NT2/D1 (cell line): ENCODE measurements around the gene CFAP43.
"Not testable (repeated sequence)": the region's sequence is repeated elsewhere in the genome, so short reads cannot be mapped to it uniquely, and the experiment has no call there.

Experiments used
- DNase-seq: peaks from one replicate; pipeline ENCODE4 v3.0.0-alpha.2; 2011; ENCODE audit warnings: low read depth, low spot score
- H3K27me3 ChIP-seq: 2 replicates; pipeline ENCODE4 v1.6.0; 2011; ENCODE audit warnings: mild to moderate bottlenecking; ENCODE audit not compliant: insufficient read length, insufficient read depth
- H3K36me3 ChIP-seq: 2 replicates; pipeline ENCODE4 v1.6.1; 2011; ENCODE audit warnings: mild to moderate bottlenecking, low read length, mixed read lengths; ENCODE audit not compliant: insufficient read depth, insufficient read length
- H3K4me1 ChIP-seq: 2 replicates; pipeline ENCODE4 v1.5.1; 2011; ENCODE audit not compliant: insufficient read depth, insufficient read length
- H3K4me3 ChIP-seq: 2 replicates; pipeline ENCODE4 v1.5.1; 2011; ENCODE audit warnings: low read depth; ENCODE audit not compliant: insufficient read length
- H3K9ac ChIP-seq: 2 replicates; pipeline ENCODE4 v1.6.0; 2011; ENCODE audit warnings: low read depth; ENCODE audit not compliant: insufficient read length
- H3K9me3 ChIP-seq: 2 replicates; pipeline ENCODE4 v1.5.1; 2011; ENCODE audit warnings: mild to moderate bottlenecking, low read length; ENCODE audit not compliant: insufficient read depth
- SUZ12 ChIP-seq: IDR thresholded peaks from 2 replicates; pipeline ENCODE4 v1.6.1; 2011; ENCODE audit not compliant: insufficient read length, insufficient read depth; ENCODE audit errors: extremely low read depth
- YY1 ChIP-seq: IDR thresholded peaks from 2 replicates; pipeline ENCODE4 v1.6.1; 2011; ENCODE audit not compliant: insufficient read length, insufficient read depth
- ZNF274 ChIP-seq: IDR thresholded peaks from 2 replicates; pipeline ENCODE4 v1.6.1; 2011; ENCODE audit warnings: mild to moderate bottlenecking, low read depth, low read length

Gene CFAP43

GRCh38 chr10:104195706-104196105 is 36.5 kb downstream of the CFAP43 start:
- Histone ChIP-seq H3K9me3 (no peaks in the 10 kb centered on the region), H3K27me3 (no peaks in the 10 kb centered on the region), H3K9ac (no peak overlapping the region), H3K4me1 (no peaks in the 10 kb centered on the region), H3K36me3 (no peaks in the 10 kb centered on the region), H3K4me3 (no peak overlapping the region)
- DNase-seq: no peak
- TF ChIP-seq SUZ12 (no peak), YY1 (no peak), ZNF274 (no peak)

GRCh38 chr10:104193787-104194186 is 38.4 kb downstream of the CFAP43 start:
- Histone ChIP-seq H3K4me1 (no peaks in the 10 kb centered on the region), H3K36me3 (no peaks in the 10 kb centered on the region), H3K27me3 (no peaks in the 10 kb centered on the region), H3K9ac (no peak overlapping the region), H3K4me3 (no peak overlapping the region), H3K9me3 (no peaks in the 10 kb centered on the region)
- TF ChIP-seq ZNF274 (no peak), SUZ12 (no peak), YY1 (no peak)
- DNase-seq: no peak

- no peak overlapping the region for H3K4me3 ChIP-seq
- TF ChIP-seq ZNF274 (no peak), SUZ12 (no peak), YY1 (no peak)
- H3K27me3 ChIP-seq: no peaks in the 10 kb centered on the region
- no peaks in the 10 kb centered on the region for H3K9me3 ChIP-seq
- H3K36me3 ChIP-seq: no peaks in the 10 kb centered on the region
- no peak overlapping the region for H3K9ac ChIP-seq
- H3K4me1 ChIP-seq: no peaks in the 10 kb centered on the region
- no peak for DNase-seq
These were observed 41.5 kb downstream of the CFAP43 start for GRCh38 chr10:104190695-104191094.

GRCh38 chr10:104183682-104184081 is 48.5 kb downstream of the CFAP43 start:
- DNase-seq: no peak
- H3K36me3 ChIP-seq: no peaks in the 10 kb centered on the region
- H3K4me3 ChIP-seq: no peak overlapping the region
- TF ChIP-seq YY1 (no peak), ZNF274 (no peak), SUZ12 (no peak)
- no peak overlapping the region for H3K9ac ChIP-seq
- H3K4me1 ChIP-seq: no peaks in the 10 kb centered on the region
- no peaks in the 10 kb centered on the region for H3K27me3 ChIP-seq
- H3K9me3 ChIP-seq: no peaks in the 10 kb centered on the region

- H3K27me3 ChIP-seq, DNase-seq, H3K4me3 ChIP-seq, H3K4me1 ChIP-seq, H3K36me3 ChIP-seq, H3K9me3 ChIP-seq, H3K9ac ChIP-seq: not testable (repeated sequence)
These were observed 58.0 kb downstream of the CFAP43 start for GRCh38 chr10:104174136-104174535.

GRCh38 chr10:104170610-104171254 is 61.4 kb downstream of the CFAP43 start:
- Histone ChIP-seq H3K4me1 (peaks cover 2% of the 10 kb centered on the region), H3K27me3 (no peaks in the 10 kb centered on the region), H3K9me3 (peaks cover 6% of the 10 kb centered on the region; the same call in 1 of the 2 replicates), H3K36me3 (no peaks in the 10 kb centered on the region), H3K9ac (no peak overlapping the region), H3K4me3 (no peak overlapping the region)
- no peak for TF ChIP-seq YY1
- TF ChIP-seq ZNF274: no peak
- no peak for TF ChIP-seq SUZ12
- no peak for DNase-seq

- DNase-seq: no peak
- Histone ChIP-seq H3K27me3 (no peaks in the 10 kb centered on the region), H3K36me3 (no peaks in the 10 kb centered on the region), H3K4me1 (no peaks in the 10 kb centered on the region), H3K4me3 (no peak overlapping the region), H3K9ac (no peak overlapping the region), H3K9me3 (peaks cover 15% of the 10 kb centered on the region)
- no peak for TF ChIP-seq YY1
- TF ChIP-seq SUZ12: no peak
- TF ChIP-seq ZNF274: no peak
These were observed 76.6 kb downstream of the CFAP43 start for GRCh38 chr10:104155591-104155990.

- Histone ChIP-seq H3K9me3 (peaks cover 15% of the 10 kb centered on the region), H3K4me3 (no peak overlapping the region), H3K4me1 (no peaks in the 10 kb centered on the region), H3K36me3 (no peaks in the 10 kb centered on the region), H3K27me3 (no peaks in the 10 kb centered on the region), H3K9ac (no peak overlapping the region)
- DNase-seq: no peak
- TF ChIP-seq SUZ12 (no peak), YY1 (no peak), ZNF274 (no peak)
These were observed 80.4 kb downstream of the CFAP43 start for GRCh38 chr10:104151737-104152136.
